Right cardiac atrium (tissue), 5 donors: ENCODE data around the gene SLFN13. TPM values are rescaled to one million over a fixed set of nuclear protein-coding genes. Genes with fewer than 3 reads are reported as not detected.
A peak's percentile ranks its signal among the peaks of the same experiment; 100 is the strongest.
"Not testable (repeated sequence)": the region's sequence is repeated elsewhere in the genome, so short reads cannot be mapped to it uniquely, and the experiment has no call there.

Experiments used
- ATAC-seq, 2 donors: fragments of 200-7000 bp; cut with Tn5 transposase; one replicate each; pipeline versions ENCODE4 v1.8.0 to v1.9.1; 2020; ENCODE audit warnings: moderate library complexity in 2 of 2, mild to moderate bottlenecking in 1 of 2
- DNase-seq, 3 donors: peaks; one replicate each; pipeline ENCODE4 v3.0.0-alpha.2; 2020
- H3K27ac ChIP-seq: one replicate; pipeline ENCODE4 v1.5.1; 2013; ENCODE audit warnings: mild to moderate bottlenecking, low read length, control low read depth, moderate library complexity
- H3K27me3 ChIP-seq: one replicate; pipeline ENCODE4 v1.6.1; 2013; ENCODE audit not compliant: control insufficient read depth, insufficient read depth
- H3K4me1 ChIP-seq: one replicate; pipeline ENCODE4 v1.6.1; 2013; ENCODE audit warnings: low read length; ENCODE audit not compliant: control insufficient read depth, insufficient read depth
- H3K4me3 ChIP-seq: one replicate; pipeline ENCODE4 v1.5.1; 2013; ENCODE audit warnings: low read length, control low read depth
- H3K9me3 ChIP-seq: one replicate; pipeline ENCODE4 v1.6.1; 2013; ENCODE audit warnings: low read length; ENCODE audit not compliant: control insufficient read depth
- WGBS: extraction: QIAGEN DNeasy Blood & Tissue Kit; methylation state at CpG from one replicate; pipeline ENCODE4 v1.1.7; 2013; 5-methylcytosine and 5-hydroxymethylcytosine counted together
- intact Hi-C, 4 donors: fragments of 100-400 bp; cut with DNase I; formaldehyde crosslinking; loops; one replicate each; pipeline versions ENCODE4 v1.11.0 to v1.14.0; 2022 to 2023
- polyA plus RNA-seq: library from polyadenylated mRNA; stranded (reverse); fragments of 200-250 nt; gene quantifications from one replicate; pipeline ENCODE4 v1.2.3, GENCODE V29; 2013
- total RNA-seq, 4 donors: library from RNA; stranded (reverse); fragmentation: NEBNext Ultra II Directional; extraction: Animal tissue kit (Norgen Biotek cat#: 25700); gene quantifications; one replicate each; pipeline ENCODE4 v1.2.1, GENCODE V29; 2021
- donor health status: healthy with polysubstance abuse.
- donor health status: DM: no; HTN: yes; CAD: no.
- donor health status: DM: no; HTN: no; CAD: no.
- donor health status: DM: no; HTN: yes; CAD: no; lungs with severe emphysema.
- donor health status: DM: yes; HTN: yes; CAD: no.

SLFN13 gene
- total and polyA plus RNA-seq, 5 donors: 0.95 to 7.9 (median 5.7) TPM

GRCh38 chr17:35432176-35433074 lies 16.1 kb downstream of the SLFN13 start, which contains the start of gene SLFN12:
TSS of gene SLFN12 (minus strand) at chr17:35432500. CDS start at chr17:35423028, 9,472 bp downstream.
- intact Hi-C loops: loop anchor here in 1 of 4 donors (10.0 kb wide), 1 partner anchor 58 kb away; the partner anchor contains the start of gene SLFN11
- no peaks in the 10 kb centered on the region for H3K9me3 ChIP-seq
- DNase-seq (peak; percentile 62 to 76 (median 65)), ATAC-seq (peak; percentile 93 to 95)
- no peaks in the 10 kb centered on the region for H3K27me3 ChIP-seq
- H3K27ac ChIP-seq: peak within 1 kb of the TSS; percentile 97
- peak within 1 kb of the TSS; percentile 86 for H3K4me3 ChIP-seq
- WGBS: 4% methylated on average over 22 of the region's 22 CpGs
- H3K4me1 ChIP-seq: peaks cover 4% of the 10 kb centered on the region

GRCh38 chr17:35429702-35430101 lies 18.9 kb downstream of the SLFN13 start:
- WGBS: 87% methylated on average over 2 of the region's 2 CpGs
- Histone ChIP-seq H3K4me3 (no peak overlapping the region), H3K27ac (no peak overlapping the region), H3K27me3 (no peaks in the 10 kb centered on the region), H3K9me3 (no peaks in the 10 kb centered on the region), H3K4me1 (peaks cover 4% of the 10 kb centered on the region)
- DNase-seq (no peak), ATAC-seq (no peak)
- intact Hi-C loops: loop anchor here in 1 of 4 donors (10.0 kb wide), 1 partner anchor 55 kb away; the partner anchor contains the start of gene SLFN11

DNA sequence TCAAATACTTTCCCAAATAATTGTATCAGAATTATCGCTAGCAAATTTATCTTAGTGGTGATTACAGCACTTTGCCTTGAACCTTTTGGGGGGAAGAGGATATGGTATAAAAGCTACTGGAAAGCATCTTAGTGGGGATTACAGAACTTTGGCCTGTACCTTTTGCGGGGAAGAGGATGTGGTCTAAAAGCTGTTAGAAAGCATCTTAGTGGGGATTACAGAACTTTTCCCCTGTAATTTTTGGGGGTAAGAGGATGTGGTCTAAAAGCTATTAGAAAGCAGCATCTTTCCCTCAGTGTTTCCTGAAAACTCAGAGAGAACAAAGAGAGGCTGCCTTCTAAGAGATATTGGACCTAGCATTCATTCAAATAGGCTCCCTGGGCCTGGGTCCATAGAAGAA lies 20.3 kb downstream of the SLFN13 start:
- peaks cover 4% of the 10 kb centered on the region for H3K4me1 ChIP-seq
- no peak for DNase-seq
- ATAC-seq: no peak
- no peak overlapping the region for H3K27ac ChIP-seq
- no peaks in the 10 kb centered on the region for H3K27me3 ChIP-seq
- H3K9me3 ChIP-seq: no peaks in the 10 kb centered on the region
- WGBS: 90% methylated on average over 2 of the region's 2 CpGs
- intact Hi-C loops: no loop called here
- no peak overlapping the region for H3K4me3 ChIP-seq

DNA sequence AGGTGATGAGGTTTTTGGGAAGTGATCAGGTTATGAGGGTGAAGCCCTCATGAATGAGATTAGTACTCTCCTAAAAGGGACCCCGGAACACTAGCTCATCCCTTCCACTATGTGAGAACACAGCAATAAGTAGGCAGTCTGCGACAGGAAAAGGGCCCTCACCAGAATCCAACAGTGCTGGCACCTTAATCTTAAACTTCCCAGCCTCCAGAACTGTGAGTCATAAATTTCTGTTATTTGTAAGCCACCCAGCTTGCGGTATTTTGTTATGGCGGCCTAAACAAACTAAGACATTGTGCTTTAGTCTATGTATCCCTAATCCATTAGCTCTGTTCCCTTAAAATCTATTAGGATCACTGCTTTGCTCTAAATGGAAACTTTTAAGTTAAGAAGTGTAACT lies 24.8 kb downstream of the SLFN13 start:
- Histone ChIP-seq H3K27me3 (no peaks in the 10 kb centered on the region), H3K4me1 (no peaks in the 10 kb centered on the region), H3K9me3 (no peaks in the 10 kb centered on the region), H3K27ac (no peak overlapping the region), H3K4me3 (no peak overlapping the region)
- no peak for ATAC-seq
- WGBS: 94% methylated on average over 4 of the region's 4 CpGs
- intact Hi-C loops: no loop called here
- DNase-seq: no peak

GRCh38 chr17:35421069-35421468 lies 27.5 kb downstream of the SLFN13 start:
- H3K27ac ChIP-seq, H3K4me3 ChIP-seq, intact Hi-C loops, H3K4me1 ChIP-seq, H3K27me3 ChIP-seq, H3K9me3 ChIP-seq, ATAC-seq, DNase-seq: not testable (repeated sequence)
- 97% methylated on average over 9 of the region's 9 CpGs for WGBS

GRCh38 chr17:35416659-35417058 lies 31.9 kb downstream of the SLFN13 start:
- H3K9me3 ChIP-seq: no peaks in the 10 kb centered on the region
- H3K4me3 ChIP-seq: no peak overlapping the region
- DNase-seq (no peak), ATAC-seq (no peak)
- H3K27me3 ChIP-seq: no peaks in the 10 kb centered on the region
- intact Hi-C loops: no loop called here
- WGBS: 89% methylated on average over 2 of the region's 2 CpGs
- H3K4me1 ChIP-seq: no peaks in the 10 kb centered on the region
- H3K27ac ChIP-seq: no peak overlapping the region

- H3K4me1 ChIP-seq, H3K4me3 ChIP-seq, intact Hi-C loops, H3K27me3 ChIP-seq, DNase-seq, H3K9me3 ChIP-seq, ATAC-seq, H3K27ac ChIP-seq: not testable (repeated sequence)
- WGBS: 99% methylated on average over 2 of the region's 2 CpGs
Measured at GRCh38 chr17:35414707-35415106, 33.9 kb downstream of the SLFN13 start.

DNA sequence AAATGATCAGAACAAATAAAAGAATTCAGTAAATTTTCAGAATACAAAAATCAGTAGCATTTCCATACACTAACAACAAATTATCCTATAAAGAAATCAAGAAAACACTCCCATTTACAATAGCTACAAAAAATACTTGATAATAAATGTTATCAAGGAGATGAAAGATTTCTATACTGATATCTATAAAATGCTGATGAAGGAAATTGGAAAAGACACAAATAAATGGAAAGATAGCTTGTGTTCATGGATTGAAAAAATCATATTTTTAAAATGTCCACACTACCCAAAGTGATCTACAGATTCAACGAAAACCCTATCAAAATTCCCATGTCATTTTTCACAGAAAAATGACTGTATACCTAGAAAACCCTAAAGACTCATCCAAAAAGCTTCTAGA lies 34.3 kb downstream of the SLFN13 start:
- Histone ChIP-seq H3K27me3 (no peaks in the 10 kb centered on the region), H3K4me3 (no peak overlapping the region), H3K4me1 (no peaks in the 10 kb centered on the region), H3K27ac (no peak overlapping the region), H3K9me3 (peaks cover 2% of the 10 kb centered on the region)
- WGBS: 99% methylated on average over 1 of the region's 1 CpG
- DNase-seq (no peak), ATAC-seq (no peak)
- intact Hi-C loops: no loop called here

DNA sequence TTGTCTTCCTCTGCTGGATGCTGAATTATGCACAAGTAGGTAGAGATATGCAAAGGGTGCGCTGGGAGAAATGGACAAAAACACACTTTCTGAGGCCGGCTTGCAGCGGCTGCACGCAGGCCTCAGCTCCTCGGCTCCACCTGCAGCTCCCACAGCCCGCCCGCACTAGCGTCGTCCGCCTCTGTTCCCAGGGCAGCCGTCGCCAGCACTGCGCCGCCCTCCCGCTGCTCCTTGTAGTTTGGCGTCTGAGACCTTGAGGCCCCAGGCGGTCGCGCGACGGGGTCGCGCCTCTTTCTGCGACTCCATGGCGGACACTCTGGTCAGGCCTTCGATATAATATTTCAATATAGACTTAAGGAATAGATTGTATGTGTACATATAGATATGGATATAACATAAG lies 41.0 kb downstream of the SLFN13 start:
- Histone ChIP-seq H3K4me1 (no peaks in the 10 kb centered on the region), H3K27me3 (no peaks in the 10 kb centered on the region), H3K4me3 (no peak overlapping the region), H3K27ac (no peak overlapping the region), H3K9me3 (peaks cover 2% of the 10 kb centered on the region)
- DNase-seq (peak in 1 of 3 donors; percentile 42), ATAC-seq (no peak)
- WGBS: 87% methylated on average over 26 of the region's 26 CpGs
- intact Hi-C loops: no loop called here

GRCh38 chr17:35406568-35406967 lies 42.0 kb downstream of the SLFN13 start:
- 70% methylated on average over 1 of the region's 1 CpG for WGBS
- ATAC-seq (no peak), DNase-seq (no peak)
- peaks cover 2% of the 10 kb centered on the region for H3K9me3 ChIP-seq
- H3K4me3 ChIP-seq: no peak overlapping the region
- H3K4me1 ChIP-seq: no peaks in the 10 kb centered on the region
- H3K27me3 ChIP-seq: no peaks in the 10 kb centered on the region
- intact Hi-C loops: no loop called here
- no peak overlapping the region for H3K27ac ChIP-seq

DNA sequence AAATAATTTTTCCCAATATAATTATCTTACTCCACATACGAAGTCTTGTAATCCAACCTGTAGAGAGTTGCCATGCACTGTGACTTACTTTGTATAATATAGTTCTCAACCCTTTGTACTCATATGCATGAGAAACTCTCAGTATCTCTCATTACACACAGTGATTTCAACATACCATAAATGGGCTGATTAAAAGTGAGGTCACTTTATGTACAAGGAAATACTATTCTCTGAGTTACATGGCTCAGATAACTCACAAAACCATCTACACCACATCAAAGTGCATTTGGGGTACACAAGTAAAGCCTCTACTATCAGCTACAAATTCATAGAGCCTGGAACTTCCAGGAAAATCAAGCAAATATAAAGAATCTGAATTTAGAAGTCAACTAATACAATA lies 44.2 kb downstream of the SLFN13 start:
- intact Hi-C loops: no loop called here
- no peaks in the 10 kb centered on the region for H3K9me3 ChIP-seq
- no peaks in the 10 kb centered on the region for H3K27me3 ChIP-seq
- ATAC-seq (no peak), DNase-seq (no peak)
- no peaks in the 10 kb centered on the region for H3K4me1 ChIP-seq
- no peak overlapping the region for H3K27ac ChIP-seq
- 93% methylated on average over 1 of the region's 1 CpG for WGBS
- H3K4me3 ChIP-seq: no peak overlapping the region
